ENCODE results near the gene HS1BP3. TPM values are rescaled to one million over a fixed set of nuclear protein-coding genes. Genes with fewer than 3 reads are reported as not detected.

HS1BP3 gene
- total and polyA plus RNA-seq, 9 of the 15 experiments (the other 6 are each of a cell fraction or from before 2014, with no cell fraction given): 0.41 to 8.3 (median 5.9) TPM

DNA sequence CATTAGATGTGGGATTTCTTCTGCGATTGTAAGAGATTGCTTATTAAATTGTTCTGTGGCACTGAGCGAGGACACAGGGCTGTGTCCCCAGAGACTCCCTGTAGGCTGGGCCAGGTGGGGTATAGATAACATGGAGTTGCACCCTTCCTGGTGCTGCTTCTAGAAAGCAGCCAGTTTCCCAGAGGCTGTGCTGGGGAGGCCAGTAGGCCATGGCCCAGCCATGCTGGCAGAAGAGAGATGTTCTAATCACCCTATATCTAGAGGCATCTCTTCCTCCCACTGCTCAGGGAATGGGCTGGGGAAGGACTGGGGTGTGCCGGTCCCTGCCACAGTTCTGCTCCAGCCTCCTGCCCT is 66.9 kb downstream of the HS1BP3 start:
- FAIRE-seq (no peak), DNase-seq (ENCODE audit: extremely low read depth in 1 of 4, low spot score in 3 of 4) (peak in 1 of 4 experiments; percentile 48), ATAC-seq (peak; percentile 43)
- ChIA-PET CTCF (ENCODE audit: low intra/inter-chr PET ratio) (no interaction called here), POLR2A (interaction anchor here (1.4 kb wide), 1 partner anchor 12 kb away, joined by 5 read pairs; no protein-coding TSS in a partner anchor)
- Histone ChIP-seq H3K9ac (ENCODE audit: insufficient read depth in 1 of 2, low read depth in 2 of 2, low read length in 2 of 2) (peak overlapping the region in 1 of 2 experiments; percentile 79; a peak in 2 of 4 replicates), H3K27me3 (ENCODE audit: control insufficient read depth in 2 of 2, insufficient read depth in 2 of 2, low read length in 2 of 2) (no peaks in the 10 kb centered on the region), H3K4me2 (ENCODE audit: insufficient read depth, low read length) (no peak overlapping the region), H3K4me1 (replicated peaks in 1 of 2; ENCODE audit: control insufficient read depth in 2 of 2, insufficient read depth in 2 of 2, low read length in 2 of 2) (peaks cover 21 to 22% of the 10 kb centered on the region in 2 experiments), H3K27ac (ENCODE audit: extremely low read depth, low read depth, low read length) (no peak overlapping the region), H3K9me1 (ENCODE audit: control insufficient read depth, insufficient read depth, low read length) (no peaks in the 10 kb centered on the region), H3K79me2 (ENCODE audit: control insufficient read depth, insufficient read depth, low read length) (no peaks in the 10 kb centered on the region), H4K20me1 (replicated peaks; ENCODE audit: control insufficient read depth, insufficient read depth, low read length) (no peaks in the 10 kb centered on the region), H3K9me3 (replicated peaks; ENCODE audit: control insufficient read depth, insufficient read depth, low read depth, low read length) (no peaks in the 10 kb centered on the region; the same call in none of the 2 replicates), H2AFZ (ENCODE audit: low read depth, low read length) (no peak overlapping the region), H3K4me3 (no peak overlapping the region), H3K36me3 (ENCODE audit: control insufficient read depth, insufficient read depth, low read length) (no peaks in the 10 kb centered on the region)
- WGBS (ENCODE audit: insufficient coverage, low coverage, missing lambda C conversion rate): 19% methylated on average over 3 of the region's 3 CpGs
- BruUV-seq (replicated peaks): no TSS peak
- in situ Hi-C loops (cut with MboI): no loop called here
- intact Hi-C loops (cut with micrococcal nuclease): no loop called here
- TF ChIP-seq ZFP1 (CRISPR knock-in tag; IDR thresholded peaks at IDR 0.05) (no peak), CEBPZ (IDR thresholded peaks at IDR 0.05; ENCODE audit: borderline replicate concordance, low read depth, low read length) (no peak), ZNF668 (CRISPR knock-in tag; IDR thresholded peaks at IDR 0.05) (no peak), DDX20 (tag; IDR thresholded peaks at IDR 0.05; ENCODE audit: low read depth) (no peak), ZBTB2 (IDR thresholded peaks at IDR 0.05) (no peak), ZNF561 (CRISPR knock-in tag; conservative IDR thresholded peaks at IDR 0.05) (no peak), CBFA2T3 (IDR thresholded peaks at IDR 0.05) (peak; percentile 40), ZNF830 (CRISPR knock-in tag; IDR thresholded peaks at IDR 0.05) (no peak), ZNF584 (CRISPR knock-in tag; IDR thresholded peaks at IDR 0.05; ENCODE audit: low read depth) (no peak), ZNF507 (tag; conservative IDR thresholded peaks at IDR 0.05) (no peak), ZNF589 (CRISPR knock-in tag; IDR thresholded peaks at IDR 0.05; ENCODE audit: low read depth) (0 out of 2 replicates have a peak, but pooled peaks have one; percentile 36), SUPT5H (IDR thresholded peaks at IDR 0.05) (no peak), PML (IDR thresholded peaks at IDR 0.05; ENCODE audit: low read length) (no peak), MXI1 (IDR thresholded peaks at IDR 0.05; ENCODE audit: low read depth, low read length) (no peak), ZNF175 (CRISPR knock-in tag; IDR thresholded peaks at IDR 0.05; ENCODE audit: low read depth) (no peak)
- TF ChIP-seq, protein P1, sequence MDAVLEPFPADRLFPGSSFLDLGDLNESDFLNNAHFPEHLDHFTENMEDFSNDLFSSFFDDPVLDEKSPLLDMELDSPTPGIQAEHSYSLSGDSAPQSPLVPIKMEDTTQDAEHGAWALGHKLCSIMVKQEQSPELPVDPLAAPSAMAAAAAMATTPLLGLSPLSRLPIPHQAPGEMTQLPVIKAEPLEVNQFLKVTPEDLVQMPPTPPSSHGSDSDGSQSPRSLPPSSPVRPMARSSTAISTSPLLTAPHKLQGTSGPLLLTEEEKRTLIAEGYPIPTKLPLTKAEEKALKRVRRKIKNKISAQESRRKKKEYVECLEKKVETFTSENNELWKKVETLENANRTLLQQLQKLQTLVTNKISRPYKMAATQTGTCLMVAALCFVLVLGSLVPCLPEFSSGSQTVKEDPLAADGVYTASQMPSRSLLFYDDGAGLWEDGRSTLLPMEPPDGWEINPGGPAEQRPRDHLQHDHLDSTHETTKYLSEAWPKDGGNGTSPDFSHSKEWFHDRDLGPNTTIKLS (IDR thresholded peaks at IDR 0.05; ENCODE audit: borderline replicate concordance, low read depth): no peak
